Right lung (tissue), 5 donors: ENCODE results near the gene PLXNC1. TPM values are rescaled to one million over a fixed set of nuclear protein-coding genes. Genes with fewer than 3 reads are reported as not detected.

ENCODE experiments used
- DNase-seq, 2 donors: peaks; one replicate each; pipeline ENCODE4 v3.0.0-alpha.2; 2013
- polyA plus RNA-seq, 5 donors: library from polyadenylated mRNA; unstranded; fragments of 120-200 nt; gene quantifications; one replicate each; pipeline versions ENCODE4 v1.2.1 to v1.2.3, GENCODE V29; 2013; ENCODE audit warnings: inconsistent platforms in 1 of 5, low replicate concordance in 1 of 5; ENCODE audit not compliant: insufficient read length in 5 of 5, insufficient read depth in 1 of 5

PLXNC1 gene
- polyA plus RNA-seq, 5 donors = 8.1 to 11.7 (median 10.0) TPM

GRCh38 chr12:94264736-94265485, 116.5 kb downstream of the PLXNC1 start:
- no peak for DNase-seq

GRCh38 chr12:94265539-94265938, 117.2 kb downstream of the PLXNC1 start:
- no peak for DNase-seq

GRCh38 chr12:94265966-94266745, 117.8 kb downstream of the PLXNC1 start:
- no peak for DNase-seq

- peak; percentile 64 to 79 for DNase-seq
Observed at GRCh38 chr12:94266796-94267536, 118.6 kb downstream of the PLXNC1 start.

GRCh38 chr12:94267537-94267872, 119.1 kb downstream of the PLXNC1 start:
- no peak for DNase-seq

- DNase-seq = no peak
Observed at GRCh38 chr12:94267921-94268471, 119.6 kb downstream of the PLXNC1 start.

GRCh38 chr12:94269316-94269999, 121.1 kb downstream of the PLXNC1 start:
- DNase-seq = no peak

GRCh38 chr12:94271351-94271750, 123.0 kb downstream of the PLXNC1 start:
- no peak for DNase-seq

- no peak for DNase-seq
Observed at GRCh38 chr12:94272280-94272679, 123.9 kb downstream of the PLXNC1 start.

- no peak for DNase-seq
Observed at GRCh38 chr12:94273272-94273671, 124.9 kb downstream of the PLXNC1 start.

GRCh38 chr12:94276725-94277124, 128.3 kb downstream of the PLXNC1 start:
- no peak for DNase-seq

GRCh38 chr12:94277426-94278000, 129.1 kb downstream of the PLXNC1 start:
- no peak for DNase-seq

GRCh38 chr12:94280063-94280462, 131.7 kb downstream of the PLXNC1 start:
- DNase-seq = no peak

- DNase-seq = no peak
Observed at GRCh38 chr12:94282675-94283074, 134.3 kb downstream of the PLXNC1 start.

- DNase-seq = no peak
Observed at GRCh38 chr12:94284046-94284445, 135.7 kb downstream of the PLXNC1 start.

- DNase-seq = no peak
Observed at GRCh38 chr12:94284859-94285258, 136.5 kb downstream of the PLXNC1 start.

GRCh38 chr12:94285943-94286582, 137.7 kb downstream of the PLXNC1 start:
- DNase-seq = no peak

GRCh38 chr12:94286583-94287244, 138.3 kb downstream of the PLXNC1 start:
- no peak for DNase-seq

GRCh38 chr12:94287245-94287628, 138.9 kb downstream of the PLXNC1 start:
- DNase-seq = no peak
